ENCODE measurements around the gene PLIN1.

Gene PLIN1

DNA sequence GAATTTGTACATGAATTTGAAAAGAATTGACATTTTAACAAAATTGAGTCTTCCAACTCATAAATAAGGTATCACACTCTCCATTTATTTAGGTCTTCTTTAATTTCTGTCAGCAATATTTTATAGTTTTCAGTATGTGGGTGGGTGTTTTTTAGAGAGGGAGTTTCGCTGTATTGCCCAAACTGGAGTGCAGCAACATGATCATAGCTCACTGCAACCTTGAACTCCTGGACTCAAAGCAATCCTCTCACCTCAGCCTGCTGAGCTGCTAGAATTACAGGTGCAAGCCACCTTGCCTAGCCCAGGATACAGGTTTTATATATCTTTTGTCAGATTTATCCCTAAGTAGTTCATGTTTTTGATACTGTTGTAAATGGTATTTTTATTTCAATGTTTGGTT is 16.0 kb upstream of the PLIN1 start:
- Histone ChIP-seq H3K9me3 (ENCODE audit: insufficient read depth, low read depth, low read length) (no peaks in the 10 kb centered on the region), H4K8ac (ENCODE audit: low read depth, low read length) (no peak overlapping the region), H3K27ac (ENCODE audit: low read depth, low read length) (no peak overlapping the region), H3K4me1 (ENCODE audit: control insufficient read depth in 1 of 2, insufficient read depth in 2 of 2, low read length in 2 of 2) (peaks cover 2 to 4% of the 10 kb centered on the region in 2 experiments), H3K23ac (ENCODE audit: low read length) (no peak overlapping the region), H4K91ac (ENCODE audit: low read depth, low read length) (no peak overlapping the region), H4K12ac (ENCODE audit: low read depth, low read length) (no peak overlapping the region), H2BK120ac (ENCODE audit: insufficient read depth, low read length, poor library complexity) (no peak overlapping the region), H2BK5ac (ENCODE audit: low read depth, low read length, poor library complexity) (no peak overlapping the region), H3K4me2 (ENCODE audit: low read length) (no peak overlapping the region), H3K4me3 (ENCODE audit: low read depth, low read length) (no peak overlapping the region), H2BK12ac (ENCODE audit: low read length) (no peak overlapping the region), H3K18ac (ENCODE audit: low read length) (no peak overlapping the region), H3K36me3 (ENCODE audit: control insufficient read depth in 1 of 2, insufficient read depth in 2 of 2, low read length in 2 of 2) (no peaks in the 10 kb centered on the region), H3K79me2 (ENCODE audit: control insufficient read depth, insufficient read depth, low read length, poor library complexity) (peaks cover 3% of the 10 kb centered on the region), H3K14ac (ENCODE audit: low read length) (no peak overlapping the region), H3K9ac (ENCODE audit: low read length) (no peak overlapping the region), H3K79me1 (ENCODE audit: low read length) (peaks cover 3% of the 10 kb centered on the region), H3K27me3 (ENCODE audit: insufficient read depth, low read length) (no peaks in the 10 kb centered on the region), H3K4ac (ENCODE audit: low read depth, low read length) (no peak overlapping the region), H2AFZ (ENCODE audit: insufficient read depth, low read length, poor library complexity) (no peak overlapping the region), H2AK5ac (ENCODE audit: low read length) (no peak overlapping the region)
- WGBS (ENCODE audit: extremely low coverage, insufficient coverage, insufficient read length), result no CpG with 5 or more reads among the region's 1 CpG
- DNase-seq, result no peak

DNA sequence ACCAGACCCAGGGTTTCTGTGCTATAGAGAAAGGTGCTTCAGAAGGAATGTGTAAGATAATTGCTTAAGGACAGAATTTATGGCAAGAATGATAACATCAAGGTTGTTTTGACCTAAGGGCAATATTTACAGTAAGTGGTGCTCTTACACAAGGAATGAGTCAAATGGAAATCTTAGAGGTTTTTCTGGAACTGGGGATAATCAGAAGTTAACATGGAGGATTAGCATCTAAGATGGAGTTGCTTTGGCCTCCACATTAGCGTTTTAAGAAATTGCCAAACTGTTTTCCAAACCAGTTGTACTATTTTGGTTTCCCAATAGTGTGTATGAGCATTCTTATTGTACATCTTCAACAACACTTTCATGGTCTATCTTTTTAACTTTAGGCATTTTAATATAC is 14.5 kb upstream of the PLIN1 start:
- H2BK12ac ChIP-seq (ENCODE audit: low read length), result no peak overlapping the region
- H3K36me3 ChIP-seq (ENCODE audit: control insufficient read depth in 1 of 2, insufficient read depth in 2 of 2, low read length in 2 of 2), result no peaks in the 10 kb centered on the region
- no peak overlapping the region for H3K9ac ChIP-seq (ENCODE audit: low read length)
- H3K4ac ChIP-seq (ENCODE audit: low read depth, low read length), result no peak overlapping the region
- H4K12ac ChIP-seq (ENCODE audit: low read depth, low read length), result no peak overlapping the region
- no peak overlapping the region for H3K23ac ChIP-seq (ENCODE audit: low read length)
- H3K79me1 ChIP-seq (ENCODE audit: low read length), result peaks cover 4% of the 10 kb centered on the region
- H3K9me3 ChIP-seq (ENCODE audit: insufficient read depth, low read depth, low read length), result no peaks in the 10 kb centered on the region
- no peak overlapping the region for H2AFZ ChIP-seq (ENCODE audit: insufficient read depth, low read length, poor library complexity)
- no peak overlapping the region for H2BK5ac ChIP-seq (ENCODE audit: low read depth, low read length, poor library complexity)
- H2AK5ac ChIP-seq (ENCODE audit: low read length), result no peak overlapping the region
- WGBS (ENCODE audit: extremely low coverage, insufficient coverage, insufficient read length), result no CpG with 5 or more reads among the region's 1 CpG
- peaks cover 2 to 8% of the 10 kb centered on the region in 2 experiments for H3K4me1 ChIP-seq (ENCODE audit: control insufficient read depth in 1 of 2, insufficient read depth in 2 of 2, low read length in 2 of 2)
- no peak overlapping the region for H3K14ac ChIP-seq (ENCODE audit: low read length)
- DNase-seq, result peak; percentile 54 to 98
- H3K4me3 ChIP-seq (ENCODE audit: low read depth, low read length), result no peak overlapping the region
- no peaks in the 10 kb centered on the region for H3K27me3 ChIP-seq (ENCODE audit: insufficient read depth, low read length)
- no peak overlapping the region for H3K4me2 ChIP-seq (ENCODE audit: low read length)
- no peak overlapping the region for H4K91ac ChIP-seq (ENCODE audit: low read depth, low read length)
- H3K79me2 ChIP-seq (ENCODE audit: control insufficient read depth, insufficient read depth, low read length, poor library complexity), result peaks cover 4% of the 10 kb centered on the region
- H4K8ac ChIP-seq (ENCODE audit: low read depth, low read length), result no peak overlapping the region
- H3K27ac ChIP-seq (ENCODE audit: low read depth, low read length), result no peak overlapping the region
- no peak overlapping the region for H2BK120ac ChIP-seq (ENCODE audit: insufficient read depth, low read length, poor library complexity)
- no peak overlapping the region for H3K18ac ChIP-seq (ENCODE audit: low read length)

GRCh38 chr15:89693091-89693490 is 13.9 kb upstream of the PLIN1 start:
- Histone ChIP-seq H3K79me2 (ENCODE audit: control insufficient read depth, insufficient read depth, low read length, poor library complexity) (peaks cover 4% of the 10 kb centered on the region), H3K9me3 (ENCODE audit: insufficient read depth, low read depth, low read length) (no peaks in the 10 kb centered on the region), H3K27me3 (ENCODE audit: insufficient read depth, low read length) (no peaks in the 10 kb centered on the region), H2AK5ac (ENCODE audit: low read length) (no peak overlapping the region), H3K18ac (ENCODE audit: low read length) (no peak overlapping the region), H3K4me3 (ENCODE audit: low read depth, low read length) (no peak overlapping the region), H2BK12ac (ENCODE audit: low read length) (no peak overlapping the region), H4K12ac (ENCODE audit: low read depth, low read length) (no peak overlapping the region), H3K4me1 (ENCODE audit: control insufficient read depth in 1 of 2, insufficient read depth in 2 of 2, low read length in 2 of 2) (peaks cover 2 to 8% of the 10 kb centered on the region in 2 experiments), H3K27ac (ENCODE audit: low read depth, low read length) (no peak overlapping the region), H3K9ac (ENCODE audit: low read length) (no peak overlapping the region), H4K8ac (ENCODE audit: low read depth, low read length) (no peak overlapping the region), H3K36me3 (ENCODE audit: control insufficient read depth in 1 of 2, insufficient read depth in 2 of 2, low read length in 2 of 2) (no peaks in the 10 kb centered on the region), H3K4ac (ENCODE audit: low read depth, low read length) (no peak overlapping the region), H2AFZ (ENCODE audit: insufficient read depth, low read length, poor library complexity) (no peak overlapping the region), H2BK5ac (ENCODE audit: low read depth, low read length, poor library complexity) (no peak overlapping the region), H3K79me1 (ENCODE audit: low read length) (peaks cover 4% of the 10 kb centered on the region), H3K4me2 (ENCODE audit: low read length) (no peak overlapping the region), H4K91ac (ENCODE audit: low read depth, low read length) (no peak overlapping the region), H2BK120ac (ENCODE audit: insufficient read depth, low read length, poor library complexity) (no peak overlapping the region), H3K14ac (ENCODE audit: low read length) (no peak overlapping the region), H3K23ac (ENCODE audit: low read length) (no peak overlapping the region)
- no CpG with 5 or more reads among the region's 2 CpGs for WGBS (ENCODE audit: extremely low coverage, insufficient coverage, insufficient read length)
- no peak for DNase-seq

DNA sequence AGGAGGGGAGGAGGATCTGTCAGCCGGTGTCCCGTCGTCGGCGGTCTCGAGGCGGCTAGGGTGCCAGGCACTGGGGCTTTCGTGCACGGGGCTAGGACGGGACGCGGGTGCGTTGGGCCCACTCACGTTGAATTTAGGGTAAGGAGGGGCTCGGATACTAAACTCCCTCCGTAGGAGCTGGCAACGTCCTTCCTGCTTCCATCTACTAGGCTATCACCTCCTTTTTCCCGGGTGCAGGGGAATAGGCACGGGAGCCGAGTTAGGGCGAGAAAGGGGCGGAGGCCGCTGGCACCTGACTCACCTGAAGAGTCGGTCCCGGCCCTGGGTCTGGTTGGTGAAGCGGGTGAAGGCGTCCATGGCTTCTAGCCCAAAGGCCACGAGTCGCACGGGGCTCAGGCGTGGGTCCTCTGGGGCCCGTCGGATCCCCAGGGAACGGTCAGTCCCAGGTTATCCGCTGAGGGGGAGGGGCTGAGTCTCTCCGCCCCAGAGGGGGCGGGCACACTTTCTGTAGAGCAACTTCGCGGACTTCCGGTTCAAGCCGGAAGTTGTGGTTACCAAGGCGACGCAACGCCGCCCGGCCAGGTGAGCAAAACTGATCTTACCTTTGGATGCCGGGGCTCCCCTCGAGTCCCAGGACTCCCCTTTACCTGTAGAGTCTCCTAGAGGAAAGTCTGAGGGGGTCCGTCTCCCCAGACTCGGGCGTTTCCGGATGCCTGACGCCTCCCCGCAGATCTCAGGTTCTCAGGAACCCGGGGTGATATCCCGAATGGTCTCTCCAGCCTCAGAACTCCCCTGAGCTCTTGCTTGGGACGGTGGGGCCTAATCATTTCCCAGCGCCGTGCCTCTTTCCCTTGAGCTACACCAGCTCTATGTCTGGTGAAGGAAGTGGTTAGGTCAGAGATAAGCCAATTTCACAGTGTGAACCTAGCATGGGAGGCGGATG is 11.4 kb upstream of the PLIN1 start, which contains the start of the genes PEX11A and WDR93:
TSS of gene PEX11A (minus strand) at position 479 of the 943 bp plus-strand sequence. CDS start at position 357, 122 bp downstream.
TSS of gene WDR93 (plus strand) at position 536 of the 943 bp plus-strand sequence. CDS start 10,936 bp downstream, outside the sequence.
- WGBS (ENCODE audit: extremely low coverage, insufficient coverage, insufficient read length), result no CpG with 5 or more reads among the region's 60 CpGs

More for the DNA sequence above, 11.4 kb upstream of the PLIN1 start, which contains the start of the genes PEX11A and WDR93:
- Histone ChIP-seq H4K91ac (ENCODE audit: low read depth, low read length) (peak within 1 kb of the TSS; percentile 66), H2AK5ac (ENCODE audit: low read length) (no peak within 1 kb of the TSS), H4K8ac (ENCODE audit: low read depth, low read length) (peak within 1 kb of the TSS; percentile 96), H2AFZ (ENCODE audit: insufficient read depth, low read length, poor library complexity) (peak within 1 kb of the TSS; percentile 98), H3K36me3 (ENCODE audit: control insufficient read depth in 1 of 2, insufficient read depth in 2 of 2, low read length in 2 of 2) (no peaks in the 10 kb centered on the region), H3K18ac (ENCODE audit: low read length) (peak within 1 kb of the TSS; percentile 35), H3K79me1 (ENCODE audit: low read length) (peaks cover 4% of the 10 kb centered on the region), H3K4me3 (ENCODE audit: low read depth, low read length) (peak within 1 kb of the TSS; percentile 86), H4K12ac (ENCODE audit: low read depth, low read length) (peak within 1 kb of the TSS; percentile 77), H3K9ac (ENCODE audit: low read length) (peak within 1 kb of the TSS; percentile 41), H3K4me1 (ENCODE audit: control insufficient read depth in 1 of 2, insufficient read depth in 2 of 2, low read length in 2 of 2) (peaks cover 2 to 8% of the 10 kb centered on the region in 2 experiments), H3K9me3 (ENCODE audit: insufficient read depth, low read depth, low read length) (no peaks in the 10 kb centered on the region), H3K4ac (ENCODE audit: low read depth, low read length) (peak within 1 kb of the TSS; percentile 34), H2BK12ac (ENCODE audit: low read length) (no peak within 1 kb of the TSS), H3K4me2 (ENCODE audit: low read length) (peak within 1 kb of the TSS; percentile 85), H3K23ac (ENCODE audit: low read length) (no peak within 1 kb of the TSS), H3K14ac (ENCODE audit: low read length) (peak within 1 kb of the TSS; percentile 66), H3K79me2 (ENCODE audit: control insufficient read depth, insufficient read depth, low read length, poor library complexity) (peaks cover 4% of the 10 kb centered on the region), H3K27me3 (ENCODE audit: insufficient read depth, low read length) (no peaks in the 10 kb centered on the region), H3K27ac (ENCODE audit: low read depth, low read length) (no peak within 1 kb of the TSS), H2BK120ac (ENCODE audit: insufficient read depth, low read length, poor library complexity) (peak within 1 kb of the TSS; percentile 6), H2BK5ac (ENCODE audit: low read depth, low read length, poor library complexity) (no peak within 1 kb of the TSS)
- peak; percentile 75 to 86 for DNase-seq
